NCI-H2227 (cell line): Measurements from ENCODE around the gene CACNA1A.
"Not testable (repeated sequence)": the region's sequence is repeated elsewhere in the genome, so short reads cannot be mapped to it uniquely, and the experiment has no call there.

ENCODE experiments used
- DNase-seq: peaks from one replicate; lab custom pipeline; 2025; ENCODE audit not compliant: unreplicated experiment; lab: John Stamatoyannopoulos, UW

The CACNA1A gene

DNA sequence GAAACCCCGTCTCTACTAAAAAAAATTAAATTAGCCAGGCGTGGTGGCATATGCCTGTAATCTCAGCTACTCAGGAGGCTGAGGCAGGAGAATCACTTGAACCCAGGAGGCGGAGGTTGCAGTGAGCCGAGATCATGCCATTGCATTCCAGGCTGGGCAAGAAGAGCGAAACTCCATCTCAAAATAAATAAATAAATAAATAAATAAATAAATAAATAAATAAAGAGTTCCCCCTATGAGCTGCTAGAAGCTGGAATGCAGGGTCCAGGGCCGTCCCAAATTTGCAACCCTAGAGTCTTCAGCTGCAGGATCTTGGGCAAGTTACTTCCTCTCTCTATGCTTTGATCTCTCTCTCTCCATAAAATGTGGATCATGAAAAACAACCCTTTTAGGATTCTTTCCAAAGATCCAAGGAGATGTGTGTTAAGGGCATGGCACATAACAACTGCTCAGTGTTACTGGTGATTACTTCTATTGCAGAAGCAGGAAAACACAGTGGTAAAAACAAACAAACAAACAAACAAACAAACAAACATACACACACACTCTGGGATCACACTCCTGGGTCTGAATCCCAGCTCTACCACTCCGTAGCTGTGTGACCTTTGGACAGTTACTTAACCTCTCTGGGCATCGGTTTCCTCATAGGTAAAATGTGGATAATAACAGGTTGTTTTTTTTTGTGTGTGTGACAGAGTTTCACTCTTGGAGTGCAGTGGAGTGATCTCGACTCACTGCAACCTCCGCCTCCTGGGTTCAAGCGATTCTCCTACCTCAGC, 78.8 kb downstream of the CACNA1A start:
- no peak for DNase-seq

DNA sequence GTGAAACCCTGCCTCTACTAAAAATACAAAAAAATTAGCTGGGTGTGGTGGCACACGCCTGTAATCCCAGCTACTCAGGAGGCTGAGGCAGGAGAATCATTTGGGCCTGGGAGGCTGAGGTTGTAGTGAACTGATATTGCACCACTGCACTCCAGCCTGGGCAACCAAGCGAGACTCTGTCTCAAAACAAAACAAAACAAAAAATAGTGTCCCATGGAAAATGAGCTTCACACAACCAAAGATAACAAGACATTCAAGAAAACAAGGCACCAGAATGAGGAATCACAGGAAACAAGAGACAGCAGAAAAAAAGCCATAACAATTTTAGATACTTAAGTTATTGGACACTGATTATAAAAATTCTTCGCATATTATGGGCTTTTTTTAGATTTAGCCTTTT, 80.4 kb downstream of the CACNA1A start:
- DNase-seq, result not testable (repeated sequence)

DNA sequence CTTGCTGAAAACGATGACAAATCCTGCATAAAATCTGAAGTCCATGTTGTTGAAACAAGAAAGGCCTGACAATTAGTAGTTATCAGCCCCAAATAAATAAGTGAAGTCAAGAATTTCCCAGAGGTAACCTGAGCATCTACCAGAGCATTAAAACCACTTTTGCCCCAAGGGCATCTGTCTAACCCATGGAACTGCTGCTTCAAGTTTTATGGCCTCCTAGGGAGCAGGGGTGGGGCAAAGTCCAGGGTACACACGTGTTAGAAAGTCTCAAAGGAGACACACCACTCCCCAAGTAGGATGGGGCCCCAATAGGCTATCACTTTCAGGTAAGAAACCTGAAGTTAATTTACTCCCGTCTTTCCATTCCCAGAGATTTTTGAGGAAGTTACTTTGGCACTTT, 81.1 kb downstream of the CACNA1A start:
- no peak for DNase-seq

DNA sequence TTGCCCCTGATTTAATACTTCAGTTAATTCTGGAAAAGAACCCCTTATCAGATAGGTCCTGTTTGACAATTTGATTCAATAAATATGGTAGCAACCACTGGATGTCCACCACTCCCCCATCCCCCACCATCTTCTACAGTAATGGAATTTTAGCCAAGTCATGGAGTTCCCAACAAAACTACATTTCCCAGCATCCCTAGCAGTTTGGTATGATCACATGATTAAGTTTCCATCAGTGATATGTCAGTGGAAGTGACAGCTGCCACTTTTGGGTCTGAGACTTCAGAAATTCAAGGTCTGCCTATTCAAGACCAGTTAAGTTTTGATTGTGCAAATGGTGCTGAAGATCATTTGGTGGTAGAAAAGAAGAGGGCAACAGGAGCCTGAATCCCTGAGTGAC, 85.5 kb downstream of the CACNA1A start:
- DNase-seq, result no peak

DNA sequence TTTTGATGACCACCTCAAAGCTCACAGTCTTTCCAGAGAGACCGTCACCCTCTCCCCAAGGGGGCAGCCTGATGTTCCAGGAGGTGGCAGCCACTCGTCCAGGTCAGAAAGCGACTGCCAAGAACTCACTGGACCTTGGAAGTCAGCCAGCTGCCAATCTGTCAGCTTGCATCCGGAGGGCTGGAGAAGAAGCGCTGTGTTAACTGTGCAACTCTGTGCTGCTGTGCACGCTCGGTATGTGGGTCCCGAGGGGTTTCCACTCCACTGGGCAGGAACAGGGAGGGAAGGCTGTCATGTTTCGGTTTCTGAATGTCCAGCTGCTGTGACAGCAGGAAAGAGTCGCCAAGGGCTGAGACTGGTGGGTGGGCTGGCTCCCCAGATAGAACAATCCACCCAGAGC, 89.2 kb downstream of the CACNA1A start:
- DNase-seq, result no peak

DNA sequence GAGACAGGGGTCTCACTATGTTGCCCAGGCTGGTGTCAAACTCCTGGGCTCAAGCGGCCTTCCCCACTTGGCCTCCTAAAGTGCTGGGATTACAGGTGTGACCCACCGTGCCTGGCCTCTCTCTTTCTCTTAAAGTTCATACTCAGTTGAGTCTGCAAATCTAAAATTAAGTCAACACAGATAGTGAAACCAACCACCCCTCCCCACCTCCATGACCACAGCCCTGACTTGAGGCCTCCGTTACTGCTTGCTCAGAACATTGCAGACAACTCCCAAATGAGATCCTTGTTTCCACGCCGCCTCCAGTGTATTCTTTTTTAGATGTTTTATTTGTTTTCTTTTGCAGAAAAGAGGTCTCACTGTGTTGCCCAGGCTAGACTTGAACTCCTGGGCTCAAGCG, 94.4 kb downstream of the CACNA1A start:
- DNase-seq, result no peak

DNA sequence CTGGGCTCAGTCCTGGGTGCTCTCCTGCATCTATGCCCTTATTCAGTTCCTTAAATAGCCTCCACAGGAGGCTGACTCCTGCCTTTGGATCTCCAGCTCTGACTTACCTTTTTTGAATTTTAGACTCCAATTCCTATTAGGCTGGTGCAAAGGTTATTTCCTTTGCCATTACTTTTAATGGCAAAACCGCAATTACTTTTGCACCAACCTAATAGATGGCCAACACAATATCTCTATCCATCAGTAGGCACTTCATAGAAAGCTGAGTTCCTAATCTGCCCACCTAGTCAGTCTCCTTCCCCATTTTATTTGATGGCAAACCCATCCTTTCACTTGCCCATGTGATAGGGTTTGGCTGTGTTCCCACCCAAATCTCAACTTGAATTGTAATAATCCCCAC, 95.3 kb downstream of the CACNA1A start:
- no peak for DNase-seq

DNA sequence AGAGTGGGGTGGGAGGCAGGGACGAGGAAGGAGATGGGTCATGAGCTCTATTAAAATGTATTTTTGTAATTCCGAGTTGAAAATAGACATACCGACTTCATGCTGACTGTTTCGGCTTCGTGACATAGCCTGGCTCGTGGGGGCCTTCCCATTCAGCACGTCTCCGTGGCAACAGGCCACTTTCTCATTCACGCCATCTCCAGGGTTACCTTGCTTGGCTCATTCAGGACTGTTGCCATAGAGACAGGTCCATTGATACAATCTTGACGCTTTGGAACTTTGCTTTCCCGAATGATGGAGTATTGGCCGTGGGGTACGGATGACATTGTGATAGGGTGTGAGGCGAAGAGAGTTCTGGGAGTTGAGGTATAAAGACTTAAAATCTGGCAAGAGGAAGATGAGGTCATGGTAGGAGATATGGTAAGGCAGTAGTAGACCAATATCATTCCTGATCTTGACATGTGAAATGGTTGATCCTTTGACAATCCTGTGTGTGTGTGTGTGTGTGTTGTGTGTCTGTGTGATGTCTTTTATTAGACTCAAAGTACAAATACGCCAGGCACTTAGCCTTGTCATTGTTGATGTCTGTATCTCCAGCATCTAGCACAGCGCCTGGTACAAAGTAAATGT, 97.3 kb downstream of the CACNA1A start:
- peak; percentile 7 for DNase-seq

DNA sequence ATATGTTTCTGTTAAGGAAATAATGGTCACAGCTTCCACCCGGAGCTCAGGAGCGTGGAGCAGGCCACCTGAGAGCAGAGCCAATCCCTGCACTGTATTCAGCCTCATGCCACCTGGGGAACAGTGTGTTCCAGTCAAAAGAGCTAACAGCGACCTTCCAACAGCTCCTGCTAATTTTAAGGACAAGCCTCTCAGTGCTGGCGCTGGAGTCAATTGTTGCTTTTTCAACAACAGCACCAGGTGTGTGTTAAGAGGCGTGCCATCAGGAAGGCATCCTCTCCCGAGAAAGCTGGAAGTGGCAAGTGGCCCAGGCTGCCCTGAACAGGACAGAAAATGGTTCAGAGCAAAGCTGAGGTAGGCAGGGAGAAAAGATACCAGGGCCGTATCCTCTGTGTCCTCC, 102.0 kb downstream of the CACNA1A start:
- DNase-seq, result no peak

DNA sequence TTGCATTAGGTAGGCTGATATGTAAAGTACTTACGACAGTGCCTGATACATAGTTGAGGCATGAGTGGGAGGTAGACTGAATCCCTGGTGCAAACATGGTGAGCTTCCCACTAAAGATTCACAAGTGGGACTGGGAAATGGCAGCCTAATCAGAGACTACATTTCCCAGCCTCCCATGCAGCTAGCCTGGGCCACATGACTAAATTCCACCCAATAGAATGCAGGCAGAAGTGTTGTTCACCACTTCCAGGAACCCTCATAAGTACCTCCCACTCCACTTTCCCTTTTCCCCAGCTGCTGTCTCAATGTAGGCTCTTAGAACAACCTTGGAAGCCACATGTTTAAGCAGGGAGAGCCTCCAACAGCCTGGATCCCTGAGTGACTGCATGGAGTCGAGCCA, 104.9 kb downstream of the CACNA1A start:
- peak; percentile 7 for DNase-seq

DNA sequence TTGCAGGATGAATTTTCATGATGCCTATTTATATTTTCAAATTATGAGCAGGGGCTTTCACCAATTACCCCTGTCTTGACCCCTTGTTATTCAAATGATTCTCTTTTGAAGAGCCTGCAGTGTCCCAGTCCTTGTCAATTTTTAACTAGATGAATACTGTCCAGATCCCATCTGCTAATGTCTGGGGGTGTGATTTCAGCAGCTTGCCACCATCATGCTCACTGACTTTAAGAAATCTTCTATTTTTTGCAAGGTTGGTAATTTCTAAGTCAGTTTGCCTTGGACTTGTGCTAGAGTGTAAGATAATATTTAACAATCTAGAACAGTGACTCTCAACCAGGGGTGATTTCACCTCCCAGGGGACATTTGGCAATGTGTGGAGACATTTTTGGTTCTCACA, 106.0 kb downstream of the CACNA1A start:
- no peak for DNase-seq

DNA sequence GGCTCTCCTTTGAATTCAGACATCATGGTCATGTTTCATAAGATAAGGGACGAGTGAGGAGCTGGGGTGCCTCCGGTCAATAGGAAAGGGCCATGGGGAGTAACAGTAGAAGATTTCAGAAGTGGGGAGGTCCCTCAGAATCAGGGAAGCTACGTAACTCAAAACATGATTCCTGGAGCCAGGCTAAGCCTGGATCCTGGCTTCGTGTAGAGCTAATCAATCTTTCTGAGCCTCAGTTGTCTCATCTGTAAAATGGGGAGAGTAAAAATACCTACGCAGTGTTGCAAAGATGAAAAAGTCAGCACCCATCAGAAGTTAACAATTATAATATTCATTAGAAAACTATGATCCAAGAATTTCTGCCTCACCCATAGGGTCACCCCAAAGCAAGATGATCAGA, 106.5 kb downstream of the CACNA1A start:
- no peak for DNase-seq

DNA sequence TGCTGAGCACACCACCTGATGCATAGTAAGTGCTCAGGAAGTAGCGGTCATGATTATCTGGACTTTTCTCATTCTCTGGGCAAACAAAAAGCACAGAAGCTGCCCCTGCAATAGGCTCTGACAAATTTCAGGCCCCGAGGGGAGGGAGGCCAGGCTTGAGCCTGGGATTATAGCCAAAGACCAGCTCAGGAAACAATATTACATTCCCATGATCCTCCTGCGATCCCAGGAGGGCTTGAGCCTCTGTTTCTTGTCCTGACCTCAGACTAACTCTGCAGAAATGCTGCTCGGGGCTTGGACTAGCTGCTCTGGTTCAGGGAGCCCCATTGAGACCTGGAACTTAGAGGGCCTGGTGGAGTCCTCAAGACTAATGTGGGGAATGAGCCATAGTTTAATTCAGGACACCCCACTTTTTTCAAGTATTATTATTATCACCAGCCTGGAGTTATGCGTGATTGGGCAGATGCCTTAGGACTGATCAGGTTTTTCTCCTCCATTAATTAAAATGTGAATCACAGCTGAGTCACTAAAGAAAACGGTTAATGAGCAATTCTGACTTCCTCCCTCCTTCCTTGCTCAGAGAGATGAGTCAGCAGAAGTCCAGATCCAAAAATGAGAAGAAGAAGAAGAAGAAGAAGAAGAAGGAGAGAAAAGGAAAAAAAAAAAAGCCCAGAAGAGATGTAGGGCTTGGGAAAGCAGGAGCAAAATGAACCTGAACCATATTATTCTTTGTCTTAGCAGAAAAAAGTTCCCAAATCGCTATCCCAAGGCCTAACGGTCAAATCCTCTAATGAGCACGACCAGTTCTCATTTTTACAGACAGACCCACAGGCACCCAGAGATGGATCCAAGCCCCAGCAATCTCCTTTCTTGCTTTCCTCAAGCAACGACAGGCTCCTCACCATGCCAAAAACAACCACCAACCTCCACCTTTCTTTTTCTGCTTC, 107.2 kb downstream of the CACNA1A start:
- DNase-seq, result no peak

DNA sequence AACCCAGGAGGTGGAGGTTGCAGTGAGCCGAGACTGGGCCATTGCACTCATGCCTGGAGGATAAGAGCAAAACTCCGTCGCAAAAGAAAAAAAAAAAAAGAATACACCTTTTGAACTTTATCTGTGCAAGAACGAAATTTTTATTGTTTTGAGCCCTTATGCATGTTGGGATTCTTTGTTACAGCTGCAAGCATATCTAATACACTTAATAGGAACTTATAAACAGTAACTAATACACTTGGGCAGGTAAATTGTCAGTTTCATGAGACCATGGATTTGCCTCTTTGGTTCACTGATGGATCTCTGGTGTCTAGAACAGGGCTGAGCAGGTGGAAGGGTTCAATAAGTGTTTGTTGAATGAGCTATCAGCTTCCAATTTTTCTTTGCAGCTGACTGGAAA, 108.1 kb downstream of the CACNA1A start:
- DNase-seq, result no peak

DNA sequence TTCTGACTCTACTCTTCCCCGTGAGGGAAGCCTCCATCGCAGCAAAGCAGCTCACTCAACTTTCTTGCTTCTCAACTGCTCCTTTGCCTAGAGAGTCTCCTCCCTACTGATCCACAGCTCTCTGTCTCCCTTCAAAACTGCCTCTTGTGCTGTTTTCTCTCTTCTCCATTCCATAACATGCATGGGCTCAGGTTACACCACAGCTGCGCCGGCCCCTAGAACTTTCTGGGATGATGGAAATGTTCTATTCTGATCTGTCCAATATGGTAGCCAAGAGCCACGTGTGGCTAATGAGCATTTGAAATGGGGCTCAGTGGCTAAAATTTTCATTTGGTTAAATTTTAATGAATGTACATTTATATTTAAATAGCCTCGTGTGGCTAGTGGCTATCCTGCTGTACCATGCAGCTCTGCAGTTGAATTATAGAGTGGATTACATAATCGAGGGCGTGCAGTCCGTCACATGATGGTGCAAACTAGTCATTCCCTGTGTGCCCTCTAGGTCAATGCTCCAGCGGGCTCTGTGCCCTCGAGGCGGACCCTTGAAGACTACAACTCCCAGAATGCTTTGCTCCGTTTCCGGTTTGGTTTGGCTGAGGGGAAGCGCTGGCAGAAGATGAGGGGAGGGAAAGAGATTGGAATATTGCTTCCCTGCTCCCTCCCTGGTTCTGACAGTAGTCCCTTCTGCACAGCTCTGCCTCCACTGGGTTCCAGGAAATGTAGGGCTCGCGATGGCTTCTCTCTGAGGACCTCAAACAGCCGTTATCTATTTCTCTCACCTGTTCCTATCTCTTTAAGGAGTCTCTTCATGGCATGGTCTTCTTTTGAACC, 109.8 kb downstream of the CACNA1A start:
- peak; percentile 74 for DNase-seq

DNA sequence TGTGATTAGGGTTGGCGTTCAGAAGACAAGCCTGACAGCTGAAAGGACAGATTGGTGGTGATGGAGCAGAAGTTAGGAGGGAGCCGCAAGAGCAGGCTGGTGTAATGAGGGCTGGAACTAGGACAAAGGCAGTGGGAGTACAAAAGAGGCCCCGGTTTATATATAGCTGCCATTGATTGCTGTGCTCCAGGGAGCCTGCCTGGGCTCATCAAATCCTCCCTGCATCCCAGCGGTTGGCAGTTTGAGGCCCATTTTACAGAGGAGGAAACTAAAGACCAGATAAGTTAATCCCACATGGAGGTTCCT, 123.7 kb downstream of the CACNA1A start:
- DNase-seq, result no peak

DNA sequence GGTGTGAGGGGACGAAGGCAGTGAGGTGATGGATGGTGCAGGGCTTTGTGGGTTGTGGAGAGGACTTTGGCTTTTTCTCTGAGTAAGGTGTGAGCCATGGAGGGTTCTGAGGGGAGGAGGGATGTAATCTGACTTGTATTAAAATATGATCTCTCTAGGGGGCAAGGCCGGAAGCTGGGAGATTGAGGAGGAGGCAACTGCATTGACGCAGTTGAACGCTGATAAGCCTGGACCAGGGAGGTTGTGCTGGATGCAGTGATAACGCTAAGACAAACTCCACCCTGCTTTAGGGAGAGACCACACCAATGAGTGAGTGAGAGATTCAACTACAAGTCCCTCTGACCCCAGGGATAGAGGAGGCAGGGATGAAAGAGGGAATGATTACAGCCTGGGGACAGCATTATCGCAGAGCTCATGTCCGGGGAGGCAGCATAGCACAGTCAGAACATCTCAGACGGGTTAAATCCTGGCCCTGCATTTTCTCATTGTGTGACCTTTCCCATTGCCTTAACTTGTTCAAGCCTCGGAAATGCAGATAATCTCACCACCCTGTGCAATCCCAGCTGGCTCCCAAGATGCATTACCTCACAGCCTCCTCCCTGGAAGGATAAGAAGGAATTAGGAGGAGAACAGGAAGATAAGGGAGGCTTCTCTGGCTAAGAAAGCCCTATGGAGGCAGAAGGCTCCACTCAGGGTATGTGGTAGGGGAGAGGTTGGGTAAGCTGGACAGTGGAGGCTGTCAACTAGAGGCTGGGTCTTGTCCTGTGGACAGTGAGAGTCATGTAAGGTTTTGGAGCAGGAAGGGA, 124.2 kb downstream of the CACNA1A start:
- no peak for DNase-seq

DNA sequence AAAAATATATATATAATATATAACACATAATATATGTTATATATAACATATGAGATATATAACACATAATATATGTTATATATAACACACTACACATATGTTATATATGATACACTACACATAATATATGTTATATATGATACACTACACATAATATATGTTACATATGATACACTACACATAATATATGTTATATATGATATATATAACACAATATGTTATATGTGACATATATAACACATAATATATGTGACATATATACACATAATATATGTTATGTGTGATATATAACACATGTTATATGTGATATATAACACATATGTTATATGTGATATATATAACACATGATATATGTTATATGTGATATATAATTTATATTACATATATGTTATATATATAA, 129.7 kb downstream of the CACNA1A start:
- no peak for DNase-seq

DNA sequence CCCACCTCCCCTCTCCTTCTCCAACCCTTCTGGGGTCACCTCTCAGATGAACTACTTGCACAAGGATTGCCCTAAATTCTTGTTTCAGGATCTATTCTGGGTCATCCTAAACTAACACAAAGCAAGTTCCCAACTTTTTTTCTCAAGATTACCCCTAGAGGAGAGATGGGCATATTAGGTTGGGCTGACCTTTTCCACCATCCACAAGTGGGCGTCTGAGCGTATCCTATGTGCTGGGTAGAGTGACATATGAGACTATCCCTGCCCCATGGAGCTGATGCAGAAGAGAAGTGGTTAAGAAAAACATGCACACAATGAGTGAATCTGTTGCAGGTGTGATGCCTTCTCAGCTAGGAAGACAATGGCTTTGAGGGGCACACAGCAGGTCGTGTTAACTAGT, 132.7 kb downstream of the CACNA1A start:
- no peak for DNase-seq

DNA sequence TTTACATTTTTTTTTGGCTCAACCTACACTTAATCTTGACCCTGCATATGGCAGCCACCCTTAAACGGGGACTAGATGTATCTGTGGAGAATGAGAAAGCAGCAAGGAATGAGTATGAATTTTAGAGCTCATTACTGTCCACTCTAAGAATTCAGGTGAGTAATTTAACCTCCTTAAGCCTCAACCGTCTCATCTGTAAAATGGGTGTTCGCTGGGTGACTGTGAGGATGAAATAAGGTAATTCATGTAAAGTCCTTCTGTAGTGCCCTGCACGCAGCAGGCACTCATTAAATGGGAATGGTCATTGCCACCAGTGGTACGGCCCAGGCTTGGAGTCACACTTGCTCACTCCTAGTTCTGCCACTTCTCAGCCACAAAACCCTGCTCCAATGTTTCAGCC, 135.3 kb downstream of the CACNA1A start:
- no peak for DNase-seq
